ENCODE data around the gene KIF14.
"Not testable (repeated sequence)": the region's sequence is repeated elsewhere in the genome, so short reads cannot be mapped to it uniquely, and the experiment has no call there.

The KIF14 gene

GRCh38 chr1:200634261-200635122 lies 13.9 kb upstream of the KIF14 start:
- no peak for DNase-seq

- DNase-seq, result no peak
These were observed 10.8 kb upstream of the KIF14 start for GRCh38 chr1:200631375-200631774.

- DNase-seq, result not testable (repeated sequence)
These were observed 10.0 kb upstream of the KIF14 start for GRCh38 chr1:200630515-200630899.

- DNase-seq, result no peak
These were observed 9.4 kb upstream of the KIF14 start for GRCh38 chr1:200629876-200630514.

- peak; percentile 50 to 56 for DNase-seq
These were observed 7.8 kb upstream of the KIF14 start for GRCh38 chr1:200628223-200628881.

- no peak for DNase-seq
These were observed 7.1 kb upstream of the KIF14 start for GRCh38 chr1:200627575-200628222.

- DNase-seq, result no peak
These were observed 6.4 kb upstream of the KIF14 start for GRCh38 chr1:200626853-200627534.

- DNase-seq, result no peak
These were observed 4.9 kb upstream of the KIF14 start for GRCh38 chr1:200625381-200625824.

- DNase-seq, result no peak
These were observed 4.3 kb upstream of the KIF14 start for GRCh38 chr1:200624679-200625335.

- DNase-seq, result no peak
These were observed 668 bp downstream of the KIF14 start for GRCh38 chr1:200619894-200620272.

GRCh38 chr1:200610846-200611245 lies 9.7 kb downstream of the KIF14 start:
- DNase-seq, result no peak

- DNase-seq, result no peak
These were observed 17.9 kb downstream of the KIF14 start for GRCh38 chr1:200602632-200603031.

- no peak for DNase-seq
These were observed 30.6 kb downstream of the KIF14 start for GRCh38 chr1:200590001-200590400.

- peak in 1 of 2 donors; percentile 21 for DNase-seq
These were observed 31.9 kb downstream of the KIF14 start for GRCh38 chr1:200588698-200589097.

GRCh38 chr1:200564319-200564718 lies 56.2 kb downstream of the KIF14 start:
- no peak for DNase-seq

- no peak for DNase-seq
These were observed 58.7 kb downstream of the KIF14 start for GRCh38 chr1:200561856-200562214.

- DNase-seq, result peak in 1 of 2 donors; percentile 35
These were observed 61.6 kb downstream of the KIF14 start for GRCh38 chr1:200558866-200559459.

GRCh38 chr1:200556002-200556401 lies 64.5 kb downstream of the KIF14 start:
- no peak for DNase-seq

- not testable (repeated sequence) for DNase-seq
These were observed 67.8 kb downstream of the KIF14 start for GRCh38 chr1:200552737-200553136.

GRCh38 chr1:200550367-200550766 lies 70.2 kb downstream of the KIF14 start:
- no peak for DNase-seq

GRCh38 chr1:200547386-200547785 lies 73.2 kb downstream of the KIF14 start:
- no peak for DNase-seq

GRCh38 chr1:200546577-200546976 lies 74.0 kb downstream of the KIF14 start:
- DNase-seq, result no peak
